ENCODE results near the gene ROBO1.

GRCh38 chr3:79602385-79602784 is 165.4 kb downstream of the ROBO1 start:
- TF ChIP-seq POLR2AphosphoS5 (IDR thresholded peaks at IDR 0.05; ENCODE audit: low read depth, low read length) (no peak), POLR2A (IDR thresholded peaks at IDR 0.05; ENCODE audit: low read depth, low read length) (no peak)

All from GM12892 (cell line).